GM19324 (cell line): Measurements from ENCODE around the gene OR10G2.
"Not testable (repeated sequence)": the region's sequence is repeated elsewhere in the genome, so short reads cannot be mapped to it uniquely, and the experiment has no call there.

ENCODE experiments used
- ATAC-seq: cut with Tn5 transposase; IDR thresholded peaks from one replicate; pipeline ENCODE4 v1.9.1; 2021; ENCODE audit warnings: mild to moderate bottlenecking, moderate library complexity; ENCODE audit not compliant: unreplicated experiment, low FRiP score

Gene OR10G2, protein sequence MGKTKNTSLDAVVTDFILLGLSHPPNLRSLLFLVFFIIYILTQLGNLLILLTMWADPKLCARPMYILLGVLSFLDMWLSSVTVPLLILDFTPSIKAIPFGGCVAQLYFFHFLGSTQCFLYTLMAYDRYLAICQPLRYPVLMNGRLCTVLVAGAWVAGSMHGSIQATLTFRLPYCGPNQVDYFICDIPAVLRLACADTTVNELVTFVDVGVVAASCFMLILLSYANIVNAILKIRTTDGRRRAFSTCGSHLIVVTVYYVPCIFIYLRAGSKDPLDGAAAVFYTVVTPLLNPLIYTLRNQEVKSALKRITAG

DNA sequence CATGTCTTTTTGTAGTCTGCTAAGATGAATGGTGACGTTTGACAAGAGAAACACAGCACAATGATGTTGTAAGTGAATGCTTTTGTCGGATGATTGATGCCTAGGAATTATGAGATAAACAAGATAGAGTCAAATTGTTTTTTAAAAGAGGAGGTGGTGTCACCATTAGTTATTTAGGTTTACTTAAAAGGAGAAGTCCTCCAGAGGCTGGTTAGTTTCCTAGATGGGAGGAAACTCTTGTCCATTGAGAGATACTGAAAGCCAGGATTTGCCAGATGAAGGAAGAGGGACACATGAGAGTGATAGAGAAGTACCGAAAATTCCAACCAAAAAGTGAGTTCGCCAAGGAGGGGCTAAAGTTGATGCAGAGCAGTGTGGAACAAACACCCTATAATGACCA is at the start of gene OR10G2:
OR10G2 (minus strand) TSS at position 101 of the 400 bp plus-strand sequence; CDS start at position 3, 98 bp downstream.
- ATAC-seq: no peak

DNA sequence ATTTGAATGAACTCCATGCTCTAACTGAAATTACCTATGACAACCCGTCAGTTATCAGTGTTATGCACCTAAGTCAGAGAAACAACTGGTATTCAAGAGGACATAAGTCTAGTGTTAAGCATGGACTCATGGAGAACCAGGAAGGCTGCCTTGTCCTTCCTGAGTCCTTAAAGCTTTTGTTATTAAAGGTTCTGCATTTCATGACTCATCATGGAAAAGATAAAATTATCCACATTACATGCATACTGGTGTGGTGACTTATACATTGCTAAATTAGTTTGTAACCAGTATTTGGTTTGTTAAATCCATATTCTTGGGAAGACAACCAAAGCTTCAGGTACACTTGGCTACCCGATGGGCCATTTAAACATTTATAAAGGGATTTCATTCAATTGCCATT is 45.3 kb upstream of the OR10G2 start:
- no peak for ATAC-seq

DNA sequence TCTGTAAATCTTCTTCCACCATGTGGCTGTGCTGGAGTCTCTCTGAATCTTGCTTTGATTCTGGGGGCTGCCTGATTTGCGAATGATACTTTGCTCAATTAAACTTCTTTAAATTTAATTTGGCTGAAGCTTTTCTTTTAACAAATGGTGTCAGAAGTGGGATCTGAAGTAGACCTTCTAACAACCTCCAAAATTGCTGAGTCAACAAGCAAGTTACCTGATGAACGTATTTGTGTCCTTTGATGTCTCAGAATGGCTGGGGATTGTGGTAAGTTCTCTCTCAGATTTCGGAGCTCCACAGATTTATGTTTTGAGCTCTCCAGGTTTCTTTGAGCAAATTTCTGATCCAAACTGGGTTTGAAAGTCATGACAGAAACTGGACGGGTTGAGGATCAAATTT is 40.8 kb upstream of the OR10G2 start:
- no peak for ATAC-seq

DNA sequence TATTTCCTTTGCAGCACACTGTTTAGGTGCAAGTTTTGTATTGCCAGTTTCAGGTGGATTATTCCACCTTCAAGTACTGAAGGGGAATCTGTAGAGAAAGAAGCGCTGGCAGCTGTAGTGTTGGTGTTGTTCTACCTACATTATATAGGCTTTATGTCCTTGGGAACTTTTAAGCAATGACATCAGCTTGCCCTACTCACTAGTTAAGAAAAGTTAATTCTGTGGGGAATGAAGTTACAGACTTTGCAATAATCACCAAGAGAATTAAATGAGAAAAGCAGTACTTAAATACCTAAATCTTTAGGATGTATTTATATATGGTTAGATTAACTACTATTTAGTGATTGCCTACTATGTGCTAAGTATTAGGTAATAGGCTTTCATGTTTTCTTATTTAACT is 39.0 kb upstream of the OR10G2 start, which contains the start of gene OR4E1:
OR4E1 (minus strand) TSS at position 101 of the 400 bp plus-strand sequence. CDS start 2,883 bp downstream, outside the sequence.
- ATAC-seq: no peak

DNA sequence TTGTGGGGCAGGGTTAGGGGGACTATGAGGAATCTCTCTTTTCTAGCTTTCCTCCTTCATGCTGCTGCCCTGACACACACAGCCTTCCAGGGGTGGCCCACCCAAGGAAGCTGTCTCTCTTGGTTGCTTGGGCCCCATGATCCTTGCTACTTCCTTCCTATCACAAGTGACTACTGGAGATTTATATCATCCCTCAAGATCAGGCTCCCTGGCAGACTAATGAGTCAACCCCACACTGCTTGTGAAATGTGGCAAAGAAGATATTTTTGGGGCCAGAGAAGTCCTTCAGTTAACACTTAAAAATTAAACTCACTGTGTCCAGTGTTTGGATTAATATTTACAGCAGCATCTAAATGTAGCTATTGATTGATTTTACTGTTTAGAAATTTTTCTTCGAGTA is 37.4 kb upstream of the OR10G2 start:
- ATAC-seq: no peak

DNA sequence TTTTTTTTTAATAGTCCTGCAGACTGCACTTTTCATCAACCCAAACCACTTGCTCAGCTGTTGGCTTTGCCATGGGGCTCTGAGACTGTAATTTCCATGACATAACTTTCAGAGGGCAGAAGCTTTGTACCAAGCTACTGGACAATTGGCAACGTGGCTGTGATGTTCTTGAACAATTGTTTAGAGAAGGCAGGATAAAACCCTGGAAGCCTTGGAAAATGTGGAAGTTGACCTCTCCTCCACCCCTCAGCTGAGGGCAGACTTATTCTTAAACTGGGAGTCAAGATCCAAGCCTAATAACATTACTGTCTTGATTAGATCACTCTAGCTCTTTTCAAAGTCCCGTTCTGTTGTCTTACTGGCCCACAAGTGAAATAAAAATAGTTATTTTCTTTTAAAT is 36.6 kb upstream of the OR10G2 start:
- ATAC-seq: no peak

DNA sequence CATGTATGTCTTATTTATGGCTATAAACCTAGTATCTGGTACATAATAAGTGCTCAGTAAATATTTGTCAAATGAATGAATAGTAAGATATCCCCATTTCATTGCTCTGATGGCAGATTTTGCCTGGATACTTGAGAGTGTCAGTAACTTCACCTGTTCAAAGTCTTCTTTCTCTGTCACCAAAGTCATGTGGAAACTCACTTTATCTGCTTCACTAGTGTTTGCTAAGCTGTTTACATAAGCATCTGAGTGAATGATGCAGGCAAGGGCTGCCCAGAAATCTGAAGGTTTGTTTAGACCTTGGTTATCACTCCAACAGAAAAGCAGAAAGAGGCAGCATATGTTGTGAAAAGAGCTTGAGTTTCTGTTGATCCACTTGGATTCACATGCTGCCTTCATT is 34.5 kb upstream of the OR10G2 start:
- no peak for ATAC-seq

DNA sequence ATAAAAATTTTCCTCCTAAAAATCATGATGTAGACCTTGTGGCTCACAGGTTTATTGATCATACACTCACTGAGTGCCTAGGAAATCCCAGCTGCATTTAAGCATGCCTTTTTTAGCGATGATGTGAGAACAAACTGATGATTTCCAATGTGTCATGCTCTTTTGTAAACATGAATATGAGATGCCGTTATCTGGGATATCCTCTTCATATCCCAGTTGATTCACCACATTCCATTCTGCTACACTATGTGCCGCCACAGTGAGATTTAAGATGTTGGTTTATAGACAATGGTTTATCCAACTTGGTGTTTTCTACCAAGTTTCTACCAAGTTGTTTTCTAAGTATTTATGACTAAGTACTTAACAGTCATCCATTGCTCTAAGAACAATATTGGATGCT is 33.6 kb upstream of the OR10G2 start:
- ATAC-seq: no peak

DNA sequence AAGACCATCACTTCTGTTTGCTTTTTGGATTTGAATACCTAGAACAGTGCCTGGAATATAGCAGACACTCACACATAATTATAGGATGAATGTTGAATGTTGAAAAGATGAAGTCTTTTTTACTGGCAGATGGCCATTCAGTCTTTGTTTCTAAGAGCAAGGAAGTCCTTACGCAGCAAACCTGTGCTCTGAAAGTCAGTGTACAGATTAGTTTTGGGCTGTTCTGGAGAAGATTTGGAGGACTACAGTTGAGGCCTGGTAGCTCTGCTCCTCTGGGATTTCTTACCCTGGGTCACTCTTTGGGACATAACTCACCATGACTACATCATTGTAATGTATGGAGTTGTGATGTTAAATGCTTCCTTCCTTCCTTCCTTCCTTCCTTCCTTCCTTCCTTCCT is 22.2 kb upstream of the OR10G2 start:
- no peak for ATAC-seq

DNA sequence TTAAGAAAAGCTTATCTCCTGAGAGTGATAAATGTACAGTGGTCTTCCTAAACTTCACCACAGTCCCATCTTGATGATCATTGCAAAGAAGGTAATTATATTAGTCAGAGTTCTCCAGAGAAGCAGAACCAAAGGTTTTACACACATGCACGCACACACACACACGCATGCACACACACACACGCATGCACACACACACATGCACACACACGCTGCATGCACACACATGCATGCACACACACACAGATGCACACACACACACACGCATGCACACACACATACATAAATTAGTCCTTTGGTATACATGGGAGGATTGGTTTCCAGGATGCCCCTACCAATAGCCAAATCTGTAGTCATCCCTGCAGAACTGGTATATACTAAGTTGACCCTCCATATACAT is 19.5 kb upstream of the OR10G2 start:
- ATAC-seq: no peak

DNA sequence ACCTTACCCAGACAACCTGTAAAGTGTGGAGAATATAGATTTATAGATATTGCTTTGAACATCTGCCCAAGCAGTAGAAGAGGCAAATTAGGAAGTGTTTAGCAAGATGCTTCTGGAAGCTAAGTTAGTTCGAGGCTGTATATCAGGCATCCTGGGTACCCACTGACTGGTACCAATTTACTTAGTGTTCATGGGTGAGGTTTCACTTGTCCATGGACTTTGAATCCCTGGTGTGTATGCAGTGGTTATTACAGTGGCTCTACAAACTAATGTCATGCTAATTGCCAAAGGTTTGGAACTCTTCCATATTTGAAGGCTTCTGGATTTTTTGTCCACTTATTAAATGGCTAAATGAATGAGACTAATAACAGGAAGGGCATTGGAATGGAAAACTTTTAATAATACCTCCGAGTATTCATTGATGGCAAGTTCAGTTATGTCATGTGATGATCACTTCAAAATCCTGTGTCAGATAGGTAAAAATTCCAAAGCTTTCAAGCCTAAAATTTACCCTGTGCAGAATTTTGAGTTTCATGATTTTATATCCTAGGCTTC is 18.7 kb upstream of the OR10G2 start, which contains the start of gene OR4E2:
OR4E2 (plus strand) TSS at position 505 of the 555 bp plus-strand sequence. CDS start 11,248 bp downstream, outside the sequence.
- ATAC-seq: no peak

DNA sequence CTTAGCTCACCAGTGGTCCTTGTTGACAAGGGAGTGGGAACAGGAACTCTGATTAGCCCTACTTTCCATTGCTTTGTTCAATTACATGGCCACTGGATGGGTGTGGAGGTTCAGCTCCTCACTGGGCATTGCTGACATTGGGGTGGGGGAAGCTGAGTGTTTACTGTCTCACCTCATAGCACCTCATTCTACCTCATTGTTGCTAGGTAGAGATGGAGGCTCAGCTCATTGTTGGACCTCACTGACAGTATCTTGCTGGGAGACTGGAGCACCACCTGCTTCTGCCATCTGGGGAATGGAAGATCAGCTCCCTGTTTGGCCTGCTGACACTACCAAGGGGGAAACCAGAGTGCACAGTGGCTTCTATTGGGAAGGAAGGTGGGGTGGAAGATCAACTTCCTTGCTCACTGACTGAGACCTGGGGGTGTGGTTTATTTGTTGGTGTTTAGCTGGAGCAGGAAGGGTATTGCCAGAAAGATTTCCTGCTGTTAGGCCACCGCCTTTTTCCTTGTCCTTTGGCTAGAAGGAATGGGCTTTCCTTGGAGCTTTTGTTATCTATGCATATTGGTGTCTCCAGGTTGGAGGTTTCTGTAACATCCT is 17.6 kb upstream of the OR10G2 start:
- no peak for ATAC-seq

DNA sequence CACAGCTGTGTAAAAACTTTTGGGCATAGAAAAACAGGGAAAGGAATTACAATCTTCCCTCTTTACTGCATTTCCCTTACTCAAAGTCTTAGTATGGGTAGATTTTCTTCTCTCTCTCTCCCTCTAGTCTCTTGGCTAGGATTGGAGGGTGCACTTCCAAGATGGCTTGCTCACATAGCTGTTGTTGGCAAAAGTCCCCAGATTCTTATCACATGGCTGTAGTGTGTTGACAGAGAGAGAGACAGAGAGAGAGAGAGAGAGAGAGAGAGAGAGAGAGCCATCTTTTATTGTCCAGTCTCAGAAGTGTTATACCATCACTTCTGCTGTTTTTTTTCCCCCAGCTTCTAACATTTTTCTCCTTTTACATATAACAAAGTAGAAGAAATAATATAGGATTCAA is 12.6 kb upstream of the OR10G2 start:
- no peak for ATAC-seq

DNA sequence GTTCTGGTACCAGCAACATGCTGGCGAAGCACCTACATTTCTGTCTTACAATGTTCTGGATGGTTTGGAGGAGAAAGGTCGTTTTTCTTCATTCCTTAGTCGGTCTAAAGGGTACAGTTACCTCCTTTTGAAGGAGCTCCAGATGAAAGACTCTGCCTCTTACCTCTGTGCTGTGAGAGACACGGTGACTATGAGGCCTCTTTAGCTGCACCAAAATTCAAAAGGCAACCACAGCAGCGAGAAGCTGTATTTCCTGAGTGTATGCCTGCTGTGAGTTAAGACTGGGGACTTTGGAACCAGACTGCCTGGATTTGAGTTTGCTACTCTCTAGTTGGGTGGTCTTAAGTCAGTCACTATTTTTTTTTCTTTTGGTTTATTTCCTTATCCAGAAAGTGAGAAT is 8.7 kb upstream of the OR10G2 start:
- no peak for ATAC-seq

DNA sequence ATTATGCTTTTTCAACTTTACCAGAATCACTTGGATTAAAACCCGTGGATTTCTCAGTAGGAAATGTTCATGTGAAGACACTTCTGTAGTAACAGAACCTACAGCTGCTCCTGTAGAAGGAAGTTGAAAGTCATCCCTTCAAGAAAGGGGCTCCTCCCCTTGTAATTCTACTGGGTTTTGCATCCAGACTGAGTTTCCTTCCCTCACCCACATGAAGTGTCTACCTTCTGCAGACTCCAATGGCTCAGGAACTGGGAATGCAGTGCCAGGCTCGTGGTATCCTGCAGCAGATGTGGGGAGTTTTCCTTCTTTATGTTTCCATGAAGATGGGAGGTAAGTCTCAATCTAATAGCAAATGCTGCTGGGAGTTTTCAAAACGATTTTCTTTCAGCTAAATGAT is 7.9 kb upstream of the OR10G2 start:
- no peak for ATAC-seq

DNA sequence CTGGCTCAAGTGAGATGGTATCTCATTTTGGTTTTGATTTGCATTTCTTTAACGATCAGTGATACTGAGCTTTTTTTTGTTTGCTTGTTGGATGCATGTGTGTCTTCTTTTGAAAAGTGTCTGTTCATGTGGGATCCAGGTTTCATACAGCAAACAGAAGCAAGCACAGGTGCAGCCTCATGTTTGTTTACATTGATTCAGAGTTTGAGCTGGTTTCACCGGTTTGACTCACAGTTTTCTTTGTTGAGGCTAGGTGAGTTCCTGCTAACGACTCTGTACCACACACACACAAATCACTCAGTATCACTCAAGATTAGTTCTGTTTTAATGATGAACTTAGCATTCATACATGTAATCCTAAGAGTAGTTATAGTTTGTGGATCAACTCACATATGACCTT is 3.7 kb downstream of the OR10G2 start:
- no peak for ATAC-seq

DNA sequence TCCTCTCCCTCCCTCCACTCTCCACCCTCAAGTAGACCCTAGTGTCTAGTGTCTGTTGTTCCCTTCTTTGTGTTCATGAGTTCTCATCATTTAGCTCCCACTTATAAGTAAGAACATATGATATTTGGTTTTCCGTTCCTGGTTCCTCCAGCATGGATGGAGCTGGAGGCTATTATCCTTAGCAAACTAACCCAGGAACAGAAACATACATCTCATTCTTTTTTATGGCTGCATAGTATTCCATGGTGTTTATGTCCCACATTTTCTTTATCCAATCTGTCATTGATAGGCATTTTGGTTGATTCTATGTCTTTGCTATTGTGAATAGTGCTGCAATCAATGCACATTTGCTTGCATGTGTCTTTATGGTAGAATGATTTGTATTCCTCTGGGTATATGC is 4.2 kb downstream of the OR10G2 start:
- not testable (repeated sequence) for ATAC-seq

DNA sequence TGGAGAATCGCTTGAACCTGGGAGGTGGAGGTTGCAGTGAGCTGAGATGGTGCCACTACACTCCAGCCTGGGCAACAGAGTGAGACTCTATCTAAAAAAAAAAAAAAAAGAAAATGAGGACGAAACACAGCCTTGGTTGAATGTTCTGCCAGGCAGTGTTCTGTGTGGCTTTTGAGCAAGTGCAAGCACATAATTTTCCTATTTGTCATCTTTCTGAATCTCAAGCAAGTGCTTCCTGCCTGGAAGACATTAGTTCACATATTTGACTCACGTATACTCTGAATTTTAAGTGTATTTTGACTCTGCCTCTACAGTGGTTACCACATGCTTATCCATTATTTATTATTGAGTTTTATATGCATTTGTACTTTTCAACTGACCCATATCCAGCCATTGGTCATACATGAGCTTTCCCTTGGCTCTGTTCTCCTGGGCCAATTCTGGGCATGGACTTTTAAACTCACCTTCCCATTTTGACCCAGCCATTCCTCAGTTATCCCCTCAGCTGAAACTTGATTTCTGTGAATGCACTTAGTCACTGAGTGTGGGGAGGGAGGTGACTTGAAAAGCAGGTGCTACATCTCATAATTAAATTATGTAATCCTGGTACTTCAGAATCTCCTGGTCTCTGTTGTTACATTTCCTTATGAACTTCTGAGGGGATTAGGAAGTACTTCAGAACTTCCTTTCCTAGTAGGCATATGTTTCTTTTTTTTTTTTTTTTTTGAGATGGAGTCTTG is 8.1 kb downstream of the OR10G2 start:
- ATAC-seq: no peak

DNA sequence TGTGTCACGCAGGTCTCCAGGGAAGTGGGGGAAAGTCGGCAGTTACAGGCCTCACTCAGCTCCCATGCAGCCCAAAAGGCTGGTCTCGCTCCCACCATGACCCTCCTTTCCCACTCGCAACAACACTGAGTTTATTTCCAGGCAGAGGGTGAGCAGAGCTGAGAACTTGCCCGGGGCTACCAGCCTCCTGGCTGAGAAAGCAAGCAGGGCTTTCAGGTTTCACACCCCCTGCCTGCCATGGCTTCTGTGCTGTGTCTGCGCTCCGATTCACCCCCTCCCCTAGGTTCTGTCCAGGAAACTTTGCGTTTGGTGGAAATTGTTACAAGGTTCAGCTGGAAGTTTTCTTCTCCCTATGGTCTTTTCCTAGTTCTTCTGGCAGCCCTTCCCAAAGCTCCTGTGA is 17.1 kb downstream of the OR10G2 start:
- ATAC-seq: no peak

DNA sequence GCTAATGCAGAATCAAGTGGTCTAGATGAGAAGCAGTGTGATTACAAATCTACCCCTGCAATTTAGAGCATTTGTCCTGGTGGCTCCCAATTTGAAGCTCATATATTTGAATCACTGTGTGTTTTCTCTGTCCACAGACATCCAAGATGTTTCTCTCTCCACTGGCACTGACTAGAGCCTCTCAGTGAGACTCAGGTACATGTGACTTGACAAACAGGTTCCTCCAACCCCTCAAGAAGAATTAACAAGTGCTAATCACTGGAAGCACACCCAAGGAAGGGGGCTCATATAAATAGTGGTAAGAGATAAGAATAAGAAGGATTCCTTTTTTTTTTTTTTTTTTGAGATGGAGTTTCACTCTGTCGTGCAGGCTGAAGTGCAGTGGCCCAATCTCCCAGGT is 20.5 kb downstream of the OR10G2 start:
- ATAC-seq: no peak

DNA sequence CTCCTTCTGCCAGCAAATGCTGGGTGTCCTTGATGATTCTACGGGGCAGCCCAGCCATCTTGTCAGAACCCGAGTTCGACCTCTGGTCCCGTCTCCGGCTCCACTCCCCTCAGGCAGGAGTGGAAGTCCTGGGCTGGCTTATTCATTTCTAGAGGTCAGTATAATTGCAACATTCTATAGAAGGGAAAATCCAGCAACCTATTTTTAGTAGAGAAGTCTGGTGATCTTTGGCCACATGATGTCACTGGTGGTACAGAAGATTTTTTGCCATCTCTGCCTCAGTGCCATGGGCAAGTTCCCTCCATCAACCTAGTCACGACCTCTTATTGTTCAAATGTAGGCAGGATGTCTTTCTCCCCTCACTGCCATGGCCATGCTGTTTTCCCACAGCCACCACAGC is 22.4 kb downstream of the OR10G2 start:
- ATAC-seq: no peak
